Stimulated activated CD8-positive, alpha-beta memory T cell treated with anti-CD3 and anti-CD28 coated beads, Interleukin-4, amount 100 ng/mL, for 48 hours (primary cell): Measurements from ENCODE around the gene TSKS.
A peak's percentile ranks its signal among the peaks of the same experiment; 100 is the strongest.

ENCODE experiments used
- DNase-seq: peaks from one replicate; pipeline ENCODE4 v3.0.0-alpha.2; 2020

The TSKS gene

GRCh38 chr19:49713236-49713845, 49.8 kb downstream of the TSKS start:
- no peak for DNase-seq

- peak; percentile 34 for DNase-seq
Observed at GRCh38 chr19:49712397-49712859, 50.7 kb downstream of the TSKS start.

GRCh38 chr19:49710372-49710951, 52.6 kb downstream of the TSKS start:
- no peak for DNase-seq

GRCh38 chr19:49705919-49706318, 57.2 kb downstream of the TSKS start:
- DNase-seq: no peak

- no peak for DNase-seq
Observed at GRCh38 chr19:49704888-49705642, 58.0 kb downstream of the TSKS start.

- DNase-seq: peak; percentile 26
Observed at GRCh38 chr19:49701271-49701786, 61.8 kb downstream of the TSKS start.

GRCh38 chr19:49700563-49700962, 62.5 kb downstream of the TSKS start:
- DNase-seq: no peak

GRCh38 chr19:49699364-49699763, 63.7 kb downstream of the TSKS start:
- DNase-seq: no peak

- DNase-seq: no peak
Observed at GRCh38 chr19:49696865-49697264, 66.2 kb downstream of the TSKS start.

GRCh38 chr19:49696115-49696514, 67.0 kb downstream of the TSKS start:
- DNase-seq: no peak

GRCh38 chr19:49692147-49692506, 71.0 kb downstream of the TSKS start:
- no peak for DNase-seq

- DNase-seq: peak; percentile 66
Observed at GRCh38 chr19:49691243-49692146, 71.6 kb downstream of the TSKS start.

GRCh38 chr19:49690656-49691242, 72.4 kb downstream of the TSKS start, which contains the start of gene CPT1C:
Gene CPT1C, plus strand, starts transcription at chr19:49691116. Its CDS starts 1,137 bp downstream, at chr19:49692253.
- DNase-seq: peak; percentile 80

- DNase-seq: no peak
Observed at GRCh38 chr19:49690079-49690655, 72.9 kb downstream of the TSKS start.
